ENCODE measurements around the gene CEP68.
"Not testable (repeated sequence)": the region's sequence is repeated elsewhere in the genome, so short reads cannot be mapped to it uniquely, and the experiment has no call there.

The CEP68 gene

GRCh38 chr2:65031341-65032018 is 24.7 kb upstream of the CEP68 start:
- DNase-seq (ENCODE audit: low spot score) = no peak

- DNase-seq (ENCODE audit: low spot score) = no peak
Measured at GRCh38 chr2:65032019-65032975, 23.9 kb upstream of the CEP68 start.

GRCh38 chr2:65033178-65033577 is 23.0 kb upstream of the CEP68 start:
- DNase-seq (ENCODE audit: low spot score) = peak; percentile 26

- not testable (repeated sequence) for DNase-seq (ENCODE audit: low spot score)
Measured at GRCh38 chr2:65033667-65034066, 22.5 kb upstream of the CEP68 start.

- no peak for DNase-seq (ENCODE audit: low spot score)
Measured at GRCh38 chr2:65035351-65035943, 20.8 kb upstream of the CEP68 start.

GRCh38 chr2:65037178-65037577 is 19.0 kb upstream of the CEP68 start:
- DNase-seq (ENCODE audit: low spot score) = no peak

- DNase-seq (ENCODE audit: low spot score) = no peak
Measured at GRCh38 chr2:65039640-65040039, 16.6 kb upstream of the CEP68 start.

GRCh38 chr2:65040400-65041261 is 15.6 kb upstream of the CEP68 start:
- DNase-seq (ENCODE audit: low spot score) = peak; percentile 93

GRCh38 chr2:65043001-65043400 is 13.2 kb upstream of the CEP68 start:
- no peak for DNase-seq (ENCODE audit: low spot score)

GRCh38 chr2:65044097-65044735 is 12.0 kb upstream of the CEP68 start:
- DNase-seq (ENCODE audit: low spot score) = no peak

- DNase-seq (ENCODE audit: low spot score) = peak; percentile 29
Measured at GRCh38 chr2:65045651-65046050, 10.6 kb upstream of the CEP68 start.

- DNase-seq (ENCODE audit: low spot score) = no peak
Measured at GRCh38 chr2:65046633-65047407, 9.4 kb upstream of the CEP68 start.

GRCh38 chr2:65049010-65049639 is 7.1 kb upstream of the CEP68 start:
- DNase-seq (ENCODE audit: low spot score) = no peak

- no peak for DNase-seq (ENCODE audit: low spot score)
Measured at GRCh38 chr2:65050931-65051330, 5.3 kb upstream of the CEP68 start.

- no peak for DNase-seq (ENCODE audit: low spot score)
Measured at GRCh38 chr2:65053199-65053598, 3.0 kb upstream of the CEP68 start.

- DNase-seq (ENCODE audit: low spot score) = no peak
Measured at GRCh38 chr2:65054749-65055421, 1.3 kb upstream of the CEP68 start.

- DNase-seq (ENCODE audit: low spot score) = no peak
Measured at GRCh38 chr2:65055422-65056214, 598 bp upstream of the CEP68 start.

GRCh38 chr2:65057054-65057375 is 799 bp downstream of the CEP68 start:
- no peak for DNase-seq (ENCODE audit: low spot score)
